HCT116 (cell line): ENCODE data around the gene REG1A. TPM values are rescaled to one million over a fixed set of nuclear protein-coding genes. Genes with fewer than 3 reads are reported as not detected.

Experiments
- ATAC-seq: fragments of 200-7000 bp; cut with Tn5 transposase; 2 replicates; pipeline ENCODE4 v1.9.1; 2020; ENCODE audit warnings: mild to moderate bottlenecking, moderate library complexity
- BruUV-seq: library from RNA; stranded (reverse); fragments of 400-500 nt; replicated peaks from 2 replicates; lab custom pipeline; 2021; lab: Mats Ljungman, UMichigan
- CTCF ChIA-PET: fragments of 300-600 bp; sonication (Branson Sonifier 250); formaldehyde crosslinking; loops from one replicate; lab custom pipeline; 2021; ENCODE audit warnings: antibody characterized with exemption; lab: Charles Lee
- POLR2A ChIA-PET: fragments of 300-600, 350-600 bp; sonication (Branson Sonifier 250); formaldehyde crosslinking; loops from one replicate; lab custom pipeline; 2021; ENCODE audit warnings: antibody characterized with exemption; lab: Charles Lee
- RAD21 ChIA-PET, 2 experiments: fragments of 300-600 bp; sonication (Branson Sonifier 250); formaldehyde crosslinking; loops; one replicate each; lab custom pipeline; 2023; ENCODE audit warnings: low total read pairs in 2 of 2; ENCODE audit not compliant: uncharacterized antibody in 2 of 2, unreplicated experiment in 2 of 2, low non-redundant PET in 1 of 2; lab: Charles Lee
- DNase-seq: peaks from one replicate; pipeline ENCODE4 v3.0.0-alpha.2; 2010; ENCODE audit warnings: low read depth, low spot score
- H2AFZ ChIP-seq: fragments of 200-600 bp; shearing (Covaris generic), sonication (generic); 2 replicates; pipeline ENCODE4 v1.6.1; 2017; ENCODE audit warnings: low read depth, mixed run types, mixed read lengths, antibody characterized with exemption, low read length; ENCODE audit not compliant: poor library complexity, severe bottlenecking
- H3K27ac ChIP-seq: 2 replicates; pipeline ENCODE4 v1.5.1; 2012; ENCODE audit warnings: low read depth, low read length
- H3K27me3 ChIP-seq: fragments of 200-600 bp; sonication (generic); 2 replicates; pipeline ENCODE4 v1.6.1; 2016; ENCODE audit warnings: mixed run types, low read length, mixed read lengths; ENCODE audit not compliant: insufficient read depth
- H3K36me3 ChIP-seq, 2 experiments: fragments of 200-500 bp in 1 of 2; fragments of 200-600 bp in 1 of 2; sonication (Bioruptor generic) in 1 of 2; sonication (generic) in 1 of 2; 2 replicates each; pipeline versions ENCODE4 v1.5.1 to v1.6.1; 2014 to 2016; ENCODE audit warnings: low read length in 2 of 2, inconsistent platforms in 1 of 2, mixed read lengths in 1 of 2, mixed run types in 1 of 2; ENCODE audit not compliant: insufficient read depth in 2 of 2, control insufficient read depth in 1 of 2
- H3K4me1 ChIP-seq, 2 experiments: fragments of 200-600 bp in 1 of 2; sonication (generic) in 1 of 2; 2 replicates each; pipeline versions ENCODE4 v1.5.1 to v1.6.1; 2012 to 2017; ENCODE audit warnings: low read length in 2 of 2, inconsistent platforms in 1 of 2, mild to moderate bottlenecking in 1 of 2, mixed read lengths in 1 of 2, mixed run types in 1 of 2, moderate library complexity in 1 of 2; ENCODE audit not compliant: insufficient read depth in 2 of 2, control insufficient read depth in 1 of 2
- H3K4me2 ChIP-seq: fragments of 200-600 bp; sonication (generic); 2 replicates; pipeline ENCODE4 v1.6.1; 2017; ENCODE audit warnings: mixed run types, low read length, mixed read lengths
- H3K4me3 ChIP-seq, 2 experiments: fragments of 200-600 bp in 1 of 2; sonication (generic) in 1 of 2; replicated peaks in 1 of 2; 2 replicates each; pipeline ENCODE4 v1.5.1; 2011 to 2016; ENCODE audit warnings: low read length in 2 of 2, control low read depth in 1 of 2, low read depth in 1 of 2, mild to moderate bottlenecking in 1 of 2, mixed read lengths in 1 of 2, mixed run types in 1 of 2
- H3K79me2 ChIP-seq: fragments of 200-600 bp; sonication (generic); 2 replicates; pipeline ENCODE4 v1.6.1; 2017; ENCODE audit warnings: mild to moderate bottlenecking, mixed run types, low read length, moderate library complexity, mixed read lengths; ENCODE audit not compliant: insufficient read depth
- H3K9ac ChIP-seq: fragments of 200-600 bp; sonication (generic); 2 replicates; pipeline ENCODE4 v1.6.1; 2016; ENCODE audit warnings: low read length, mixed read lengths
- H3K9me2 ChIP-seq: fragments of 200-600 bp; sonication (generic), shearing (Covaris generic); 2 replicates; pipeline ENCODE4 v1.6.1; 2017; ENCODE audit warnings: mixed run types, mild to moderate bottlenecking, moderate library complexity; ENCODE audit not compliant: insufficient read depth
- H3K9me3 ChIP-seq, 2 experiments: fragments of 200-500 bp in 1 of 2; fragments of 200-600 bp in 1 of 2; sonication (Bioruptor generic) in 1 of 2; sonication (generic) in 1 of 2; 2 replicates each; pipeline ENCODE4 v1.6.1; 2014 to 2017; ENCODE audit warnings: low read length in 2 of 2, mixed read lengths in 2 of 2, inconsistent platforms in 1 of 2, low read depth in 1 of 2, mild to moderate bottlenecking in 1 of 2, mixed run types in 1 of 2, moderate library complexity in 1 of 2; ENCODE audit not compliant: control insufficient read depth in 1 of 2, insufficient read depth in 1 of 2
- H4K20me1 ChIP-seq: fragments of 200-600 bp; sonication (generic), shearing (Covaris generic); 2 replicates; pipeline ENCODE4 v1.6.1; 2017; ENCODE audit warnings: mixed run types, mild to moderate bottlenecking, moderate library complexity; ENCODE audit not compliant: insufficient read depth
- ATF3 ChIP-seq: IDR thresholded peaks from 2 replicates; pipeline ENCODE4 v1.6.1; 2012
- CBX3 ChIP-seq: IDR thresholded peaks from 2 replicates; pipeline ENCODE4 v1.6.1; 2012; ENCODE audit warnings: low read depth
- CEBPB ChIP-seq: IDR thresholded peaks from 2 replicates; pipeline ENCODE4 v1.6.1; 2012; ENCODE audit warnings: low read depth
- EGR1 ChIP-seq: IDR thresholded peaks from 2 replicates; pipeline ENCODE4 v1.6.1; 2012; ENCODE audit warnings: low read depth
- ELF1 ChIP-seq: IDR thresholded peaks from 2 replicates; pipeline ENCODE4 v1.6.1; 2012; ENCODE audit warnings: low read depth, borderline replicate concordance
- EZH2phosphoT487 ChIP-seq: fragments of 200-600 bp; IDR thresholded peaks from 2 replicates; pipeline ENCODE4 v1.6.1; 2018; ENCODE audit warnings: antibody characterized with exemption, borderline replicate concordance
- FOSL1 ChIP-seq: IDR thresholded peaks from 2 replicates; pipeline ENCODE4 v1.6.1; 2012; ENCODE audit warnings: low read depth
- MAX ChIP-seq: IDR thresholded peaks from 2 replicates; pipeline ENCODE4 v1.6.1; 2012
- POLR2A ChIP-seq: IDR thresholded peaks from 2 replicates; pipeline ENCODE4 v1.7.0; 2011; ENCODE audit warnings: borderline replicate concordance; ENCODE audit not compliant: insufficient read depth, insufficient read length; ENCODE audit errors: extremely low read depth
- POLR2AphosphoS5 ChIP-seq: IDR thresholded peaks from 2 replicates; pipeline ENCODE4 v1.6.1; 2011; ENCODE audit warnings: mild to moderate bottlenecking, low read depth, low read length, moderate library complexity
- RAD21 ChIP-seq: IDR thresholded peaks from 2 replicates; pipeline ENCODE4 v1.6.1; 2012; ENCODE audit warnings: low read depth, mild to moderate bottlenecking
- REST ChIP-seq: IDR thresholded peaks from 2 replicates; pipeline ENCODE4 v1.6.1; 2012; ENCODE audit warnings: low read depth
- SIN3A ChIP-seq: IDR thresholded peaks from 2 replicates; pipeline ENCODE4 v1.6.1; 2012; ENCODE audit warnings: low read depth
- SP1 ChIP-seq: IDR thresholded peaks from 2 replicates; pipeline ENCODE4 v1.6.1; 2012; ENCODE audit warnings: low read depth
- SRF ChIP-seq: IDR thresholded peaks from 2 replicates; pipeline ENCODE4 v1.6.1; 2012; ENCODE audit warnings: low read depth
- ZBTB33 ChIP-seq: IDR thresholded peaks from 2 replicates; pipeline ENCODE4 v1.6.1; 2011; ENCODE audit warnings: mild to moderate bottlenecking, low read length, moderate library complexity; ENCODE audit not compliant: insufficient replicate concordance; ENCODE audit errors: extremely low read depth
- ZFX ChIP-seq: fragments of 450-650 bp; IDR thresholded peaks from 2 replicates; pipeline ENCODE4 v1.6.1; 2017
- ZNF274 ChIP-seq: fragments of 200-500 bp; sonication (Bioruptor generic); IDR thresholded peaks from 2 replicates; pipeline ENCODE4 v1.6.1; 2014; ENCODE audit warnings: mild to moderate bottlenecking, low read depth, low read length, inconsistent platforms
- intact Hi-C: fragments of 100-400 bp; cut with micrococcal nuclease; formaldehyde crosslinking; loops from 2 replicates; pipeline ENCODE4 v1.10.0; 2022
- total RNA-seq: library from RNA; stranded (reverse); gene quantifications from one replicate; pipeline ENCODE4 v1.2.1, GENCODE V29; 2021; ENCODE audit not compliant: unreplicated experiment

The REG1A gene
- total RNA-seq, 1 experiment from 2014 or later, result 5.2 TPM

- no TSS peak for BruUV-seq
- CTCF ChIA-PET, result no interaction called here
- no peaks in the 10 kb centered on the region for H4K20me1 ChIP-seq
- intact Hi-C loops, result no loop called here
- H3K9me2 ChIP-seq, result no peaks in the 10 kb centered on the region
- no peaks in the 10 kb centered on the region for H3K4me1 ChIP-seq
- TF ChIP-seq EZH2phosphoT487 (no peak), REST (no peak), CEBPB (no peak), ATF3 (no peak), POLR2AphosphoS5 (no peak), POLR2A (no peak), RAD21 (no peak), MAX (no peak), SIN3A (no peak), ELF1 (no peak), FOSL1 (no peak), ZNF274 (no peak), ZBTB33 (no peak), ZFX (no peak), SP1 (no peak), EGR1 (no peak), SRF (no peak), CBX3 (no peak)
- no peaks in the 10 kb centered on the region for H3K36me3 ChIP-seq
- H3K4me2 ChIP-seq, result no peak overlapping the region
- no peaks in the 10 kb centered on the region for H3K79me2 ChIP-seq
- no peak overlapping the region for H3K27ac ChIP-seq
- H3K9me3 ChIP-seq, result peaks cover 3 to 5% of the 10 kb centered on the region in 2 experiments; a peak in 2 of 4 replicates
- no peak for ATAC-seq
- no peak overlapping the region for H3K4me3 ChIP-seq
- no peak overlapping the region for H3K9ac ChIP-seq
- POLR2A ChIA-PET, result no interaction called here
- DNase-seq, result no peak
- RAD21 ChIA-PET, result no interaction called here
- no peaks in the 10 kb centered on the region for H3K27me3 ChIP-seq
- no peak overlapping the region for H2AFZ ChIP-seq
These were observed 20.0 kb upstream of the REG1A start for GRCh38 chr2:79100285-79100684.
